GM21515 (cell line): ENCODE results near the gene SLC15A3.

ENCODE experiments used
- ATAC-seq: cut with Tn5 transposase; IDR thresholded peaks from one replicate; pipeline ENCODE4 v1.9.1; 2021; ENCODE audit not compliant: unreplicated experiment

Gene SLC15A3

DNA sequence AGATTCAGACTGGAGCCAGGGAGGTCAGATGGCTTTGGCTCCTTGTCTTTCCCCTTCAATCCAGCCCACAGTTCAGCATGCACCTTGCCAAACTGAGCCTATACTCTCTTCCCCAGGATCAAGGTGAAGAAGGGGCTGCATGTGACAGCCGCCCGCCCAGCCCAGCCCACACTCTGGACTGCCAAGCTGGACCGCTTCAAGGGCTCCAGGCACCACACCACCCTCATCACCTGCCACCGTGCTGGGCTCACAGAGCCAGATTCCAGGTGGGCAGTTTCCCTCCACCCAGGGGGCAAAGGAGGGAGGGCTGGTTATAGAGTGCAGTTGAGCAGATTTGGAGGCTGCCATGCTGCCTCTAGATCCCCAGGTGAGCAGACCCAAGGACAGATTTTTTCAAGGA lies 21.6 kb downstream of the SLC15A3 start:
- ATAC-seq, result no peak

DNA sequence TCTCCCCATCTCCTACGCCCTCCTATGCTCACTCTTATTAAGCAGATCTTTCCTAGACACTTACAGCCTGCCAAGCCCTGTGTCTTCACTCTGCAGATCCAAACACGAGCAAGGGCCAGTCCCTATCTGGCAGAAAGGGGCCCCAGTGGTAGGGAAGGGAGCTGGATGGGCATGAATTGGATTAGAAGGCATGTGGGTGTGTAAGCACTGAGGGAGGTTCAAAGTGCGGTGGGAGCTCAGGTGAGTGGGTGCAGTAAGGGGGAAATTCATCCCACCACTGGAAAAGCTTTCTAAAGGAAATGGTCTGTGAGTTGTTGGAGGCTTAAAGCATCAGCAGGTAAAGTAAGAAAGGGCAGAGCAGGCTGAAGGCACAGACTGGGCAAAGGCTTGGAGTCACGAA lies 22.2 kb downstream of the SLC15A3 start:
- no peak for ATAC-seq

DNA sequence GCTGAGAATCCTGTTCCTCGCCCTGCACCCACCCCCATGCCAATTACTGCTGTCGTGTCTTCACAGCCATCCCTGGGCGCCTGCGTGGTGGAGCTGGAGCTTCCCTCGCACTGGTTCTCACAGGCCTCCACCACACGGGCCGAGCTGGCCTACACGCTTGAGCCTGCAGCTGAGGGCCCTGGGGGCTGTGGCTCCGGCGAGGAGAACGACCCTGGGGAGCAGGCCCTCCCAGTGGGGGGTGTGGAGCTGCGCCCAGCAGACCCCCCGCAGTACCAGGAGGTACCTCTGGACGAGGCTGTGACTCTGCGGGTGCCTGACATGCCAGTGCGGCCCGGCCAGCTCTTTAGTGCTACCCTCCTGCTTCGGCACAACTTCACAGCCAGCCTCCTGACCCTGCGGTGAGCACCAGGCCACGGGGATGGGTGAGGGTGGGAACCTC lies 23.4 kb downstream of the SLC15A3 start:
- no peak for ATAC-seq

DNA sequence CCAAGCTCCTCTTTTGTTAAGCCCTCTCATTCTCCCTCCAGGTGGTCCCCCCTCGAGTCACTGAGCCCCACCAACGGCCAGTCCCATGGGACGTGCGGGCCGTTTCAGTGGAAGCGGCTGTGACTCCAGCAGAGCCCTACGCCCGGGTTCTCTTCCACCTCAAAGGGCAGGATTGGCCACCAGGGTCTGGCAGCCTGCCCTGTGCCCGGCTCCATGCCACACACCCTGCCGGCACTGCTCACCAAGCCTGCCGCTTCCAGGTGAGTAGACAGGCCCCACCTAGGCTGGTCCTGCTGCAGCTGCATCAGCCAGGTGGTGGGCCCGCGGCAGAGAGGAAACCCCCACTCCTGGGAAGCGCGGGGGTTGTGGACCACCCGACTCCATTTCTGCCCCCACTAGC lies 24.4 kb downstream of the SLC15A3 start:
- ATAC-seq, result no peak

DNA sequence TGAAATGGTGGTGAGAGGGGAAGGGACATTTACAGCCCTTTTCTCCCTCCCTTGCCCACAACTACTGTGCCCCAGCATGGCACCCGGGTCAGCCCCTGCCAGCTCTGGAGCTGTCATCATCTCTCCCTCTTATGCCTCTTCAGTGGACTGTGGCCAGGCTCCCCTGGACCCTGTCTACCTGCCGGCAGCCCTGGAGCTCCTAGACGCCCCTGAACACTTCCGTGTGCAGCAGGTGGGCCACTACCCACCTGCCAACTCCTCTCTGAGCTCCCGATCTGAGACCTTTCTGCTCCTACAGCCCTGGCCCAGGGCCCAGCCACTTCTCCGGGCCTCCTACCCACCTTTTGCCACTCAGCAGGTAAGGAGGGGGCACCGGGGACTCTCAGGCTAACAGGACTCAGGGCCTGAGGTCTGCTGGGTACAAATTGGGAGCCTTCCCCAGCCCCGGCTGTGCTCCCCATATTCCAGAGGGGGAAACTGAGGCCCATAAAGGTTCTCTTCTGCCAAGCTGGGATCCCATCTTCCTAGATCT lies 24.8 kb downstream of the SLC15A3 start:
- ATAC-seq, result no peak

DNA sequence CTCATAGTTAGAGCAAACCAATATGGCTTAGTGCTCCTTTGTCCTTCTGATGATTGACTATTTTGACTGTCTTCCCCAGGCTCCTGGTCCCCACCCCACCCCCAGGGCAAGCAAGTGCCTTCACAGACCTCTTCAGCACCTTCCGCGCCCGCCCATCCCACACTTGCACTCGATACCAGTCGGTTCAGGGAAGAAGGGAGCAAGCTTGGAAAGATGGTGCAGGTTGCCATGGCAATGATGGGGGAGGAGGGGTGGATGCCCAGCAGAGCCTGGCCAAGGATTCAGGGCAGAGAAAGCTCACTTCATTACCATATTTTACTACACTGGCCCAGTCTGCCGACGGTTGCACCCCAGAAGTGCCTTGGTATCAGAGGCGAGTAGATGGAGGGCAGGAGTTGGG lies 25.5 kb downstream of the SLC15A3 start:
- ATAC-seq, result no peak

DNA sequence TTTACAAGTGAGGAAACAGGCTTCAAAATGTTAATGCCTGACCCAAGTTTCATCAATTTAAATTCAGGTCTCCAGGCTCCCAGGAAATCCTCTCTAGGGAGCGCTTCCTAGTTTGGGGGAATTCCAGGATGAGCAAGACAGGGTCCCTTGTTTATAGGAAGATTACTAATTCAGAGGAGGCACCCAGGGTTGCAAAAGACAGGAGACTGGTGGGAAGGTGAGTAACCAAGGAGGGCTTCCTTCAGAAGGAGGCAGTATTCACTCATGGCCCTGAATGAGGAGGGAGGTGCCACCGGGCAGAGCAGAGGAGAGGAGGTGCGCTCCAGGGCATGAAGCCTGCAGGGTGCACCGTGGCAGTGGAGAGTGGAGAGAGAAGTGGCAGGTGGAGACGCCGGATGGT lies 26.1 kb downstream of the SLC15A3 start:
- no peak for ATAC-seq

DNA sequence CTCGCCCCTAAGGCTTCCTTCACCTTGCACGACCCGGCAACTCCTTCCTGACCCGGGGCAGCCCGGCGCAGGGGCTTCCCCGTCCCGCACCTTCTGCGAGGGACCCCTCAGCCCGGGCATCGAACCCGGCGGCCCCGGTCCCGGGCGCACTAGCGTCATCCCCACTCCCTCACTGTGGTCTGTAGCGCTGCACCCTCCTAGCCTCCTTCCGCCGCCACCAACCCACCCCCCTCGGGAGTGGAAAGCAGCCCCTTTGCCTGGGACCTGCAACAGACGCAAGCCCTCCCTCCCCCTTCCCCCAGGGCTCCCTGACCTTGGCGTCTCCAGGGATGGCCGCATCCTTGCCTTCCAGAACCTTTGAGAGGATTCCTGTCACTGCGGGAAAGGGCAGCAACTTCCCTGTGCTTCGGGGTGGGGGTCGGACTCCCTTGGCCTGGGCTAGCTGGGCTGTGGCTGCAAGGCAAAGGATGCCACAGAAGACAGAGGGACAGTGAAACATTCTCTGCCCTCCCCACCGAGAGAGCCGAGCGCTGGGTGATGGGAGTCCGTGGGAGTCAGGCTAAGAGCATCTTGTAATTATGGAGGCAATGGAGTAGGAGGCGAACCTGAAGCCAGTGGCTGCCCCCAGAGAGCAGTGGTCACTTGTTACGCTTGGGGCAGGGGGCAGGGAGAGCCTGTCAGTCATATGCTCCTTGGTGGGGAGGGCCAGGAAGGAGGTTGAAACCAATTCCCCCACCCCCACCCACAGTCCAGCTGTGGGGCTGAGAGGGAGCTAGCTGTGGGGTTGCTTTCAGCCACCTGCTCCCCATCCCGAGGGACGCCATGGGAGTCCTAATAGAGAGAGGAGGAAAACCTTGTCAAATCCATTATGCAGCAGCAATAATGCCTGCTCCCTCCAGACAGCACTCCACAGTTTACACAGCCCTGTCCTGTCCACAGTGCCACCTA lies 26.8 kb downstream of the SLC15A3 start:
- no peak for ATAC-seq

DNA sequence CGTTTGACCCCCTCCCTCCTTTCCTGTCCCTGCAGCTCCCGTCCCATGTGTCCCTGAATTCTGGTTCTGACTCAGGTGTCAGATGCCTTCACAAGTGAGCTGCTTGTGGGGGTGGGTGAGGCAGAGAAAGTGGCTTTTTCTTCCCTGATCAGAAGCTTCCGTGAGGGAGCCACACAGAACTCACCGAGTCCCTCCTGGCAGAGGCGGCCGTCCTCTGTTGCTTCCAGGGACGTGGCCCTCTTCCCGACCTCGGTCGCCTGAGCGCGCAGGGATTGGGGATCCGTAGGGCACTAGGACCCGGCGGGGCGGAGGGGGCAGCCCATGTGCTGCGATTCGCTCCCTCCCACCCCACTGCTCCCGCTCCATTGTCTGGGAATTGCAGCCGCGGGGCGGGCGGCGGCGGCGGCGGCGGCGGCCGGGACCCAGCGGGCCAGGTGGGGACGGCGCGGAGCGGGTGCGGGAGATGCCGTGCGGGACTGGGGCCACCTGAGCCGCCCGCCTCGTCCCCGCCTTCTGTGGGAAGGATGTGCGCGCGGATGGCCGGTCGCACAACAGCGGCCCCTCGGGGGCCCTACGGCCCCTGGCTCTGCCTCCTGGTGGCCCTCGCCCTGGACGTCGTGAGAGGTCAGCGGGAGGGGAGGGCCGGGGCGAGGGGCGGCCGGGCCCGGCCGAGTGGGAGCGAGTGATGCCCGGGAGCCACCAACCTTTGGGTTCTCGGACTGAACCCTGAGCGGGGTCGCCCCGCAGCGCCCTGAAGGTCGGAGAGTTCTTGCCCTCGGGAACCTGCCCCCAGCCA lies 27.7 kb downstream of the SLC15A3 start, which contains the start of gene TMEM132A:
TMEM132A (plus strand) TSS at position 351 of the 796 bp plus-strand sequence; CDS start at position 525, 174 bp downstream.
- no peak for ATAC-seq

DNA sequence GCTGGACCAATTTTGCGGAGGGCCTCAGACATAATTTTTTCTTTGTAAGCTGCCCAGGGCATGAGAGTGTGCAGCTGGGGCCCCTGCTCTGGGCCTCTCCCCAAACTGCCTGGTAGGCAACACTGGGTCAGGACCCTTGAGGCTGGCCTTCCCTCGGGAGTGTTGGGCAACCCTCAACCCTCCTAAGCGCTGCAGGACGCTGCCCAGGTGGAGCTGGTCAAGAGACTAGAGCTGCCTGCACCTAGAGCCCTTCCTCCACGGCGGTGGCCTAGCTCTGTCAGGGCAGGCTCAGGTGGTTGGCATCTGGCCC lies 28.2 kb downstream of the SLC15A3 start:
- no peak for ATAC-seq

DNA sequence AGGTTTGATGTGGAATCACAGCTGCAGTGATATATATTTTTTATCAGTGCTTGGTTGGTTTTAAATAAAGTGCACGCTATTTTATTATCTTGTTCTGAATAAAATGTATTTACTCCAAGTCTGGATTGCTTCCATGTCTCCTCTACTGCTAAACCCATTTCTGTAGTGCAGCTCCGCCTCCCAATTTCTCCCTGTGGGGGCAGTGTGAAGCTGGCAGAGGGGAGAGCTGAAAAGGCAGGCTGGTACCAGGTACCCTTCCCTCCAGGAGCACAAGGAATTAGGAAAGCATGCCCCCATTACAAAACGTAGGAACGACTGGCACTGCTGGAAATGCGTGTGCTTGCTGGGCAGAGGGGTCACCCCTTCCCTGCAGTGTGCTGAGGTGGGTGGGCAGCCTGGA lies 28.6 kb downstream of the SLC15A3 start:
- no peak for ATAC-seq

DNA sequence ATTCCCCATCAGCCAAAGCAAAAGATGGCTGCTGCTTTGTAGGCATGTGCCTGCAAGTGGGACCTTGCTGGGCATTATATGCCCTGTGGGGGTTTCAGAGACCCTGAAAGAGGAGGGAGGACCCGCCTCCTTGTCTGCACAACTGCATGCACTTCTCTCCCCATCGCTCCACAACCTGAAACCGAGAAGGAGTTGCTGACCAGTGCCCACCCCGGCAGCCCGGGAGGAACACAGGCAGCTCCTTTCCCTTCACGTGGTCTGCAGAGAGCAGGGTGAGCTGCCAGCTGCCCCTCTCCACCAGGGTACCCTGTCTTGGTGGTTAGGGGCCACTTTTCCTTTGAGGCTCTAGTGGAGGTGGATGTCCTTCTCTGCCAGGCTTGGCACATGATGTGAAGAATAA lies 29.1 kb downstream of the SLC15A3 start:
- ATAC-seq, result no peak

DNA sequence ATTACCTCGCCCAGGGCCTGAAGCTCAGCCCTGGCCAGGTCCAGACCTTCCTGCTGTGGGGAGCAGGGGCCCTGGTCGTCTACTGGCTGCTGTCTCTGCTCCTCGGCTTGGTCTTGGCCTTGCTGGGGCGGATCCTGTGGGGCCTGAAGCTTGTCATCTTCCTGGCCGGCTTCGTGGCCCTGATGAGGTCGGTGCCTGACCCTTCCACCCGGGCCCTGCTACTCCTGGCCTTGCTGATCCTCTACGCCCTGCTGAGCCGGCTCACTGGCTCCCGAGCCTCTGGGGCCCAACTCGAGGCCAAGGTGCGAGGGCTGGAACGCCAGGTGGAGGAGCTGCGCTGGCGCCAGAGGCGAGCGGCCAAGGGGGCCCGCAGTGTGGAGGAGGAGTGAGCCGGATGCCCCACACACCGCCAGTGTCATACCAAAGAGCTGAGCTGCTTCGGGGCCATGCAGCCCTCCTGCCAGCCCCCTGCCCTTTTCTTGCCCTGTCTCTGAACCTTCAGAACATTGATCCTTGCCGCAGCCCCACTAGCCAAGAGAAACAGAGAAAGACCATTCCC lies 30.1 kb downstream of the SLC15A3 start:
- ATAC-seq, result no peak

DNA sequence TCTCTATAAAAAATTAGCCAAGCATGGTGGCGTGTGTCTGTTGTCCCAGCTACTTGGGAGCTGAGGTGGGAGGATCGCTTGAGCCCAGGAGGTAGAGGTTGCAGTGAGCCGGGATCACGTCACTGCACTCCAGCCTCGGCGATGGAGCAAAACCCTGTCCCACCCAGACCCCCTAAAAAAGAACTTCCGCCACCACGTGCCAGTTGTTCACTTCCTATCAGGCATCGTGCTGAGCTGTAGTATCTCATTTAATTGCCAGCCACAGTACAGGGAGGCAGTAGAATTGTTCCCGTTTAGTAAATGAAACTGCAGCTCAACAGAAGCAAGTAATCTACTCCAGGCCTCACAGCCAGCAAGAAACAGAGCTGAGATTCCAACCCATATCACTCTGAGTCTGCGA lies 30.7 kb downstream of the SLC15A3 start:
- no peak for ATAC-seq

DNA sequence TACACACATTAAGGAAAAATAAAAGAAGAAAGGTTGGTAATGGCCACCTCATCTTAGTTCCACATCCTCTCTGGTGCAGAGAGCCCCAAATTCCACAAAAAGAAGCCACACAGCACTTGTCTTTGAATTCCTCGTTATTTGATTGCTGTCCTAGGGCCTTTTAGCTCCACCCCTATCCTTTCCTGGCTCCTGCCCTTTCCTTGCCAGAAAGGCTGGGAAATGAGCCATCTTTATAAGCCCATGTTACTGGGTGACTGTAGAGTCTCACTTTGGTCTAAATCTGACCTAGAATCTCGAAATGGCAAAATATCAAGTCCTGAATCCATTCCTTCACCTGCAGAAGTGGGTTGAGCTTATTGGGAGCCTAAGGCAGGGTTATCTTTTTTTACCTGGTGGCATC lies 32.0 kb downstream of the SLC15A3 start:
- no peak for ATAC-seq

DNA sequence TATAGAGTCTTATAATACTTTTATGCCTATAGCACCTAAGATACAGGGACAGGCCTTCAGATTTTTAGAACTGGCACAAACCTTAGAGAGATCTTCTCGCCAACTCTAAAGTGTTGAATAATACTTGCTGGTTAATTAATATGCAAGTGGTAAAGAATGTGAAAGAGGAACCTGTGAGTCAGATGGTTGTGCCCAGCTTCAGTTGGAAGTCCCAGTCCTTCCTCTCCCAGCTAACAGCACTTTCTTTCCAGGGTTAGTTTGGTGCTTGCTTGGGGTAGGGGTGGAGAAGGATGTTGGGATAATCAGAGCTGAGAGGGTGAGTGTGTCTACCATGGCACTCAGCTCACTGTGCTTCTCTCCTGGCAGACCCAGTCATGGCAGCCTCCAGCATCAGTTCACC lies 32.7 kb downstream of the SLC15A3 start:
- ATAC-seq, result no peak

DNA sequence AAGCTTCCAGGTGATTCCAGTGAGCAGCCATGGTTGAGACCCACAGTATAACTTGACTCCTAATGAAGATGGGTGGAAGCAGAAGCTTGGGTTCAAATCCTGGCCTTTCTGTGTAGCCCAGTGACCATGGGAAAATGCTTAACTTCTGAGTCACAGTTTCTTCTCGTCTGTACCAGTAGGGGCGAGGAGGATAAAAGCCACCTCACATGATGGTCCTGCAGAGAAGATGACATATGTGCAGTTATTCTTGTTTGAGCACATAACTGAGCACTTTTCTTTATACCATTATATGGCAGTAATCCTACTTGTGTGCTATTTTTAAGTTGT lies 33.1 kb downstream of the SLC15A3 start:
- ATAC-seq, result no peak

DNA sequence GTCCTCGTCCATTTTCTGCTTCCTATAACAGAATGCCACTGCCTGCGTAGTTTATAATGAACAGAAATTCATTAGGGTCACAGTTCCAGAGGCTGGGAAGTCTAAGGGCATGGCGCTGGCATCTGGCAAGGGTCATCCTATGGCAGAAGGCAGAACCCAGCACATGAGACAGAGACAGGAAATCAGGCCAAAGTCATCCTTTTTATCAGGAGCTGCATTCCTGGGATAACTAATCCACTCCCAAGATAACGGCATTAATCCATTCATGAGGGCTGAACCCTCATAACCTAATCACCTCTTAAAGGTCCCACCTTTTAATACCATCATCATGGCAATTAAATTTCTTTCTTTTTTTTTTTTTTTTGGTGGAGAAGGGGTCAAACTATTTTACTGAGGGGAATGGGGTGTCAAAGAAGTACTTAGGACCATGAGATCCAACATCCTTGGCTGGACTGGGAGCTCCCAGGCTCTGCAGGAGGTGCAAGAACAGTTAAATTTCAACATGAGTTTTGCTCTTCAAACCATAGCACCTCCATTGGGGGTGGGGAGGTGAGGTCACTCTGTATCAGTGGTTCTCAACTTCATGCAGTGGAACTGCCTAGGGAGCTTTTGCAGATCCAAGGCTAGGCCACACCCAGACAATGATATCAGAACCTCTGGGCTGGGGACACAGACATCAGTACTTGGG lies 33.6 kb downstream of the SLC15A3 start:
- no peak for ATAC-seq

DNA sequence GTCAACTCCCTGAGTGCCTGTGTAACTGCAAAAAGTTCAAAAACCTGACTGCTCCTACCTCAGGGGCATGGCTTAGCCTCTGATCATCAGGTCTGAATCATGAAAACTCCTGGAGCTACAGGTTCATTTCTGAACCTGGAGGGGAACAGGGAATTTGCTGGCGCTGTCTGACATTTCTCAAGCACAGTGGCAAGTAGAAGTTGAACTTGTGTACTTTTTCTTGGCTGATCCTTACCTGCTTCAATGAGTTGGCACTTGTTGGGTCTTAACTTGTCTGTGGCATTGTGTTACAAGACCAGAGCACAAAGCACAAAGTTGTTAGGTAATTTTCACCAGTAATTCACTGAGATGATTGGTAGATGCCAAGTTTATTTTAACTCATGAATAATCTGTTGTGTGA lies 34.7 kb downstream of the SLC15A3 start:
- no peak for ATAC-seq

DNA sequence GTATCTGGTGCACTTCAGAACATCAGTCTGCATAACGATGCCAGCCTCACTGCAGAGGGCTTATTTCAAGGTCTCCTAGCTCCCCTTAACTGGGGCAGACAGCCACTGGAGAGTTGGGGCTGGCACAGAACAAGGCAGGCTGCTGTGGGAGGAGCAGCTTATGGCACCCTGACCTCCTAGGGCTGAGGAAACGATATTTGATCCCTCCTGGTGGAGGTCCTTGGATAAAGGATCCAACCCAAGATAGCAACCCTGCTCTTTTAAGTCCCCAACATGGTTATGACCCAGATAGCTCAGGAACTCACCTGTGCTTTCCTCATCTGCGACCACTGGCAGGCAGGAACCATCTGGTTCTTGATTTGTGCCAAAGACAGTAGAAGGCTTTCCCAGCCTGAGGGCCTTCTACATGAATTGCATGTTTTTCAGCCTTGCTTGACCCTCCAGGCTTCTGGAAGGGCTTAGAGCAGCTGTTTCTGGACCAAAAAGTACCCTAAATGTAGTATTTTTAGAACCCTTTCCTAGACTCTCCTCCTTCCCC lies 35.2 kb downstream of the SLC15A3 start:
- ATAC-seq, result no peak
